CD4-positive, alpha-beta T cell treated with Interleukin-6 for 4 hours (primary cell): Measurements from ENCODE around the gene PMPCA.

Source experiments
- DNase-seq: peaks from one replicate; pipeline ENCODE4 v3.0.0-alpha.2; 2020; ENCODE audit warnings: mixed read lengths

Gene PMPCA, protein sequence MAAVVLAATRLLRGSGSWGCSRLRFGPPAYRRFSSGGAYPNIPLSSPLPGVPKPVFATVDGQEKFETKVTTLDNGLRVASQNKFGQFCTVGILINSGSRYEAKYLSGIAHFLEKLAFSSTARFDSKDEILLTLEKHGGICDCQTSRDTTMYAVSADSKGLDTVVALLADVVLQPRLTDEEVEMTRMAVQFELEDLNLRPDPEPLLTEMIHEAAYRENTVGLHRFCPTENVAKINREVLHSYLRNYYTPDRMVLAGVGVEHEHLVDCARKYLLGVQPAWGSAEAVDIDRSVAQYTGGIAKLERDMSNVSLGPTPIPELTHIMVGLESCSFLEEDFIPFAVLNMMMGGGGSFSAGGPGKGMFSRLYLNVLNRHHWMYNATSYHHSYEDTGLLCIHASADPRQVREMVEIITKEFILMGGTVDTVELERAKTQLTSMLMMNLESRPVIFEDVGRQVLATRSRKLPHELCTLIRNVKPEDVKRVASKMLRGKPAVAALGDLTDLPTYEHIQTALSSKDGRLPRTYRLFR

GRCh38 chr9:136410500-136411287 lies at the start of gene PMPCA, which contains the start of gene ENTR1:
Gene PMPCA, plus strand, starts transcription at chr9:136410658. Its CDS starts 11 bp downstream, at chr9:136410669.
Gene ENTR1, minus strand, starts transcription at chr9:136410614. Its CDS starts 217 bp downstream, at chr9:136410397.
- DNase-seq: peak; percentile 95

DNA sequence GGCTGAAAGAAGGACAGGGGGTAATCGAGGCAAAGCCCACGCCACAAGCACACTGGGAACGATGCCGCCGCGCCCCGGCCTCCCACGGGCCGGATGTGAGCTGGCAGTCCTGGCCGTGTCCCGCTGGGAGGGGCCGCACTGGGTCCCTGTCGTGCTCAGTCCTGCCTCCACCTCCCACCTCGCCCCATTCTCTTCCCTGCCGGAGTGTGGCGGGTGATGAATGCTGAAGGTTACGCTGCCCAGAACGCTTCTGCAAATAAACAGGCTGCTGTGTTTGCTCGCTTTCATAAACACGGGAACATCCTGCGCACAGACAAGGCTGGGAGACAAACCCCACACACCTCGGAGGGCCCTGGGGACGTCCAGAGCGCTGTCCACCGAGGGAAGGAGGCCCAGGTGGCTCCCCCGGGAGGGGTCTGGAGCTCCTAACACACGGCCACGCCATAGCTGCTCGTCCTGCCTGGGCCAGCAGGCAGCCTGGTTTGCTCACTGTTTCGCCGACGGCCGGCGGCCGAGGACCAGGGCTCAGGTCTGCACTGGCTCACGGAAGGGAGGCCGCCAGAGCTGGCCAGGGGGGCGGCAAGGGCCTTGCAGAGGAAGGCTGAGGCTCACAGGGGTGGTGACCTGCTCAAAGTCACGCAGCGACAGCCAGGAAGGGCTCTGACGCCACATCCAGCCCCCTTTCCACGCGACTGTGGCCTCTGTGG lies 49.3 kb upstream of the PMPCA start:
- DNase-seq: no peak

- DNase-seq: no peak
These were observed 48.6 kb upstream of the PMPCA start for GRCh38 chr9:136361754-136362449.

- DNase-seq: no peak
These were observed 48.0 kb upstream of the PMPCA start for GRCh38 chr9:136362450-136362784.

DNA sequence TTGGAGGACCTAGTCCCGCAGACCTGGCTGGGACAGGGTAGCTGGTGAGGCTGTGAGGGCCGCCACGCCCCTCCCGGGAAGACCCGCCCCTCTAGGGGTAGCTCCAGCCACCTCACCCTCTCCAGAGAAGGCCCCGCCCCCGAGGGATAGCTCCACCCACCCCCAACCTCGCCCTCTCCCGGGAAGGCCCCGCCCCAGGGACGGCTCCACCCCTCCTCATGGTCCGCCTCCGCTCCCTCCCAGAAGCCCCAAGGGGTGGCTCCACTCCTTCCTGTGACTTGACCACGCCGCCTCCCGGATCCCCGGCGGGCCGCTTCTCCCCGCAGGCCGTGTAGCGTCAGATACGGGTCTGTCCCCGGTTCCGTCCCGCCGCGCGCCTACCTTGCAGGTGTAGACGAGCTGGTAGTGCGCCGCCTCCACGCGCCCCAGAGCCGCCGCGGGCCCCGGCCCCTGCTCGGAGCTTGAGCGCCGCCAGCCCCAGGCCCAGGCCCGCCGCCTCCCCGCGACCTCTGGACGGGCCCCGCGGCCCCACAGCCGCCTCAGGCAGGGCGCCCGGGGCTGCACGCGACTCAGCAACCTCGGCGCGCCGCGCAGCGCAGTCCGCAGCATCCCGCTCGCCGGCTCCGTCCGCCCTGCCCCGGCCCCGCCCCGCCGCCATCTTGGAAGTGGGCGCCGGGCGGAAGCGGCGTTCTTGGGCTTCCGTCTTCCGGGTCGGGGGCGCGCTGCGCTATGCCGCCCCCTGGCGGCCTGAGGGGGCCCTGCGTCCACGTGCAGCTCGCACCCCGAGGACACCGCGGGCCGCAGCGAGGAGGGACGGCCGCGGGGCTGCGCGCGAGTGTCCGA lies 47.1 kb upstream of the PMPCA start, which contains the start of gene DNLZ:
Gene DNLZ, minus strand, starts transcription at position 639 of the 843 bp plus-strand sequence. Its CDS starts 30 bp downstream, at position 609.
- DNase-seq: peak; percentile 99

- no peak for DNase-seq
These were observed 46.3 kb upstream of the PMPCA start for GRCh38 chr9:136363949-136364748.

DNA sequence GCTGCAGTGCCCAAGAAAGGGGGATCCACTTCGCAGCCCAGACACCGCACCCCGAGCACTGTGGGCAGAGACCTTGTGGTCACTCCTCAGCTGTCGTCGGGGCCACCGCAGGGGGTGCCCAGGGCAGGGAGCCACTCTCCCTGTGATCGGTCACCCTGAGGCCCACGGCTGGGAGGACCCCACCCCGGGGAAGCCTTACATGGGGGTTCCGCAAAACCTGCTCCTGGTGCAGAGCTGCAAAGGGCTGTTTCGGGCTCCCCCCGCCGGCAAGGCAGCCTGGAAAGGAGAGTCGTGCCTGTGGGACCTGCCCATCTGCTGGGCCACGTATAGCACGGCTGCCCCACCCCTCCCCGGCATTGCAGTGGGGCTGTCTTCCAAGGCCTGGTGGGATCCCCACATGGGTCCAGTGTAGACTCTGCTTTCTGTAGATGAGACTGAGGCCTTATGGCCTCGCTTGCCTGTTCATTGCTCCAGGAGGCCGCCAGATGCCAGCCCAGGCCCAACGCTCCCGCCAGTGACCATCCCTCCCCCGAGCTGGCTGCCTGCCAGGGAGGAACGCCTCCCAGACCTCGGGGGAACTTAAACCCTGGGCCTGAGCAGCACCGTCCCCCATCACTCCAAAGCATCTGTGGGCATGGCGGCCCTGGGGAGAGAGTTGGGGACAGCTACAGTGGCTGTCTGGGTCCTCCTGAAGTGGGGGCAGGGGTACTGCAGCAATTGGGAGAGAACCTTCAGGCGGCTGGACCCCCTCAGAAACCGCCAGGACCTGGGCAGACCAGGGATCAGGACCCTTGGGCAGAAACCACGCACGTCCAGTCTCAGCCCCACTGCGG lies 45.3 kb upstream of the PMPCA start:
- DNase-seq: no peak

DNA sequence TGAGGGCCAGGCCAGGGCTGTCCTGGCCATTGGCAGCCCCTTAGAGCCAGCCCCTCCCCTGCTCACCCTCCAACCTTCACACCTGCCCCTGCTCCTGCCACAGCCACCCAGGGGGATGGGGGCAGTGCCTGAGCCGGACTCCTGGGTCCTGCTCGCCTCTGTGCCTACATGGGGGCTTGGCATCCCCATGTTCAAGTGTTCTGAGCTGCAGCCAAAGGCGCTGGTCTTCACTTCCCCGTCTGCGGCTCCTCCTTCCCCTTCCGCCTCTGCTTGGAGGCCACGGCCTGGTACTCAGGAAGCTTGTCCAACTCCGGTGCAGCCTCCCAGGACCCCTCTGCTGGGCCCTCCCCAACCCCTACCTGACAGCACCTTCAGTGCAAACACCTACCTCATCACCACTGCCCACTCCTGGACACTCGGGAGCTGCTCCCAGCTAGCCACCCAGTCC lies 44.7 kb upstream of the PMPCA start:
- DNase-seq: no peak

DNA sequence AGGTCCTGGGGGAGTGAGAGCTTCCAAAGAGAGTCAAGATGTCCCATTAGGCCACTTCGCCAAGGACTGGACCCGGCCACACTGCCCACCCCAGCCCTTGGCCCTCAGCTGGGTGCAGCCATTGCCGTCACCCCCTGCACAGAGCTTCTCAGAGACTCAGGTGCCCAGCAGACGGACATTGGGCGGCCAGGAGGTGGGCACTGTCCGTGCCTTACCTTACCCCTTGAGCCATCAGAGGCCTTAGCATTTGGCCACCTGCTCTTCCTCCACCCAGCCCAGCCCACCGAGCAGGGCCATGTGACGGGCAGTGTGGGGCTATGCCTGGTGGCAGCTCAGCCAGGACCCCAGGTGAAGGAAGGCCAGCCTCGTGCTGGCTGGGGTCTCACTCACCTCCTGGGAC lies 43.6 kb upstream of the PMPCA start:
- DNase-seq: no peak

DNA sequence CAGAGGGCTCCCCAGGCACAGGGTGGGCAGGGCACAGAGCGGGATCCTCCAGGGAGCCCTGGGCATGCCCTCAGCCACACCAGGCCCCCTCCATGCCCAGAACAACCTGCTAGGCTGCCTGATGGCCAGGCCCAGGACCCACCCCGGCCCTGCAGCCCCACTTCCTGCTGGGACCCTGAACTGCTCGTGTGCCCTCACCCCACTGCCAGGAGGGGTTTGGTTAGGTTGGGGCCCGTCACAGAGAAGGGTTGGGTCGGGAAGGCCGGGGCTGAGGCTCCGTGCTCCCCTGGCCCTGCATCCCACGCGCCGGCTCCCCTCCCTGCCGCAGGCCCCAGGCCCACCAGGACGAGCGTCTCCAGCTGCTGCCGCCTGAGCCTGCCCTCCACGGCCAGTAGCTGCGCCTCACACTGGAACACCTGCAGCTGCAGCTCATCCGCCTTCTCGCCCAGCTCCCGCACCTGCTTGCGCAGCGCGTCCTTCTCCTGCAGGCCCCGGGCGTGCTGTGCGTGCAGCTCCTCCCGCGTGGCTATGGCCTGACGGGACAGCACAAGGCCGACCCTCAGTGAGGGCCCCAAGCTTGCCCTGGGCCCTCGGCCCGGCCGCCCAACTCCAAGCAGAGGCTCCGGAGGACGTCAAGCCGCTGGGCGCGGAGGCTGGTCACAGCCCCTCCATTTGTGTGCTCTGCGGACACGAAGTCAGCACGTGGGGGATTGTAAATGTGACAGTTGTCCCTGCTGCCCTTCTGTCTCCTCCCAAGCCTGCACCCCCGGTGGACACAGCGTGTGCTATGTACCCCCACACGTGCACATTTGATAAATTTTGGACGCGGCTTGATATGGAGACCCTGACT lies 42.9 kb upstream of the PMPCA start:
- no peak for DNase-seq

DNA sequence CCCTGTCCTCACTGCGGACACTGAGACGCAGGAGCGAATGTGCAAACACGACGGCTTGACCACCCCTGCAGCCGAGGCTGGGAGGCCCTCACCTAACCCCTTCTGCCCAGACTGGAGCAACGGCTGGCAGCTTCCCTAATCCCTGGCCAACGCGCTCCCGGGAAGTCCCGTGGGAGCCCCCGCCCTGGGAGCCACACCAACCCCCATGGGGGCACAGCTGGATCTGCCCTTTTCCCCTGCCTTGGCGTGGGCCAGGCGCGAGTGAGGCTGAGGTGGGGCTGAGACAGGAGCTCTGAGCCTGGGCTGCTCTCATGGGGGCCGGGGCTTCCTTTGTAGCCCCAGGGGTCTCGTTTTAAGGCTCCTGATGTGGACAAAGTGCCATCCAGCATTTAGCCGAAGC lies 42.3 kb upstream of the PMPCA start:
- no peak for DNase-seq

- no peak for DNase-seq
These were observed 40.4 kb upstream of the PMPCA start for GRCh38 chr9:136370037-136370436.

- DNase-seq: no peak
These were observed 39.5 kb upstream of the PMPCA start for GRCh38 chr9:136370687-136371532.

DNA sequence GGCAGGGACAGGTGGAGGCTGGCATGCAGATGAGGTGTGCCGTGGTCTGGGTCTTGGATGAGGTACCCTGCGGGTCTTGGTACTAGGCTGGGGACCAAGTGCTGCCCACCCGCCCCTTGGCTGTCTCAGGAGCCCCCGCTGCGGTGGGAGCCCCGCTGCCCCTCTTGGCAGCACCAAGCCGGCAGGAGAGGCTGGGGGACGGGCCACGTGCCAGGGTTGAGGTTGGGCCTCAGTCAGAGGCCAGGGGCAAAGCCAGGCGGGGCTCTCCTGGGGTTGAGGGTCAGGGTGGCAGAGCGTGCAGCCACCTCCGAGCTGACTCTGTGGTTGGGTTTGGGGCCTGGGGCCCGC lies 39.0 kb upstream of the PMPCA start:
- no peak for DNase-seq

DNA sequence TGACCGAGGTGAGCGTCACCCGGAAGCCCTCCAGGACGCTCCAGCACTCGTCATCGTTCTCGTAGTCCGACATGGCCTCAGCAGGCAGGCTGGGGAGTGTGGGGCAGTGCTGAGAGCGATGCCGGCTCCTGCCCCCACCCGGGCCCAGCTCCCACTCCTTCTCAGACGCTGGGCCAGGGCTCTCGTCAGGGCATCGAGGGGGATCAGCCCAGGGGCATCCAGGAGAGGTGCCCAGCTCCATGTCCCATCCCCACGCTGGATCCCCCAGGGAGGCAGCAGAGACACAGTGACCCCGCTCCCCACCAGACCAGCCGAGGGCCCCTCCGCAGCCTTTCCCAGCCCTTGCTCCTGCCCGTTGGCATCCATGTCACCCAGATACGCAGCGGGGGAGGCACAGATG lies 38.5 kb upstream of the PMPCA start:
- DNase-seq: no peak

- DNase-seq: no peak
These were observed 37.7 kb upstream of the PMPCA start for GRCh38 chr9:136372561-136373299.
